NB4 (cell line): ENCODE measurements around the gene PLXNC1.

Experiments used
- MAX ChIP-seq: IDR thresholded peaks from 2 replicates; pipeline ENCODE4 v1.6.1; 2011; ENCODE audit warnings: low read depth, low read length
- MYC ChIP-seq: IDR thresholded peaks from 2 replicates; pipeline ENCODE4 v1.6.1; 2011; ENCODE audit warnings: low read depth, low read length
- POLR2A ChIP-seq: IDR thresholded peaks from 2 replicates; pipeline ENCODE4 v1.6.1; 2011; ENCODE audit warnings: mild to moderate bottlenecking; ENCODE audit not compliant: insufficient read length; ENCODE audit errors: extremely low read depth
- TF ChIP-seq, protein P1 (sequence below): IDR thresholded peaks from one replicate; pipeline ENCODE4 v1.5.1; 2012; ENCODE audit warnings: low read depth, low read length

DNA sequence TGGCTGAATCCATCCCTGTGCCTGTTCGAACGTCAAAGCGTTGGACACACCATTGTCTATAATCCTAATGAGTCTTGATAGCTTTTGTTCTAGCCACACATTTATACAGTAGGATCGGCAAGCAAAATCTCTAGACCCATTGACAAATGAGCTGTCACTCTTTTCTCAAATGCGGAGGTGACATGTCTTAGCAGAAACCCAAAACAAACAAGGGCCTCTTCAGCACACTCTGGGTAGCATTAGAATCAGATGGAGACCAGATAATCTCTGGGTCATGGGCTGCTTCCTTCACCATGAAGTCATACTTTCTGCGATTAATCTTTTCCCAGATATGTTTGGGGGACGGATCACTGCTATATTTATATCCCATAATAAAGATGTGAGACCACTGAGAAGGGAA lies 100.2 kb downstream of the PLXNC1 start:
- no peak for TF ChIP-seq POLR2A
- no peak for TF ChIP-seq MYC
- TF ChIP-seq, protein P1, sequence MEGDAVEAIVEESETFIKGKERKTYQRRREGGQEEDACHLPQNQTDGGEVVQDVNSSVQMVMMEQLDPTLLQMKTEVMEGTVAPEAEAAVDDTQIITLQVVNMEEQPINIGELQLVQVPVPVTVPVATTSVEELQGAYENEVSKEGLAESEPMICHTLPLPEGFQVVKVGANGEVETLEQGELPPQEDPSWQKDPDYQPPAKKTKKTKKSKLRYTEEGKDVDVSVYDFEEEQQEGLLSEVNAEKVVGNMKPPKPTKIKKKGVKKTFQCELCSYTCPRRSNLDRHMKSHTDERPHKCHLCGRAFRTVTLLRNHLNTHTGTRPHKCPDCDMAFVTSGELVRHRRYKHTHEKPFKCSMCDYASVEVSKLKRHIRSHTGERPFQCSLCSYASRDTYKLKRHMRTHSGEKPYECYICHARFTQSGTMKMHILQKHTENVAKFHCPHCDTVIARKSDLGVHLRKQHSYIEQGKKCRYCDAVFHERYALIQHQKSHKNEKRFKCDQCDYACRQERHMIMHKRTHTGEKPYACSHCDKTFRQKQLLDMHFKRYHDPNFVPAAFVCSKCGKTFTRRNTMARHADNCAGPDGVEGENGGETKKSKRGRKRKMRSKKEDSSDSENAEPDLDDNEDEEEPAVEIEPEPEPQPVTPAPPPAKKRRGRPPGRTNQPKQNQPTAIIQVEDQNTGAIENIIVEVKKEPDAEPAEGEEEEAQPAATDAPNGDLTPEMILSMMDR: no peak
- TF ChIP-seq MAX: no peak
